Measurements from ENCODE around the gene CPB1.

DNA sequence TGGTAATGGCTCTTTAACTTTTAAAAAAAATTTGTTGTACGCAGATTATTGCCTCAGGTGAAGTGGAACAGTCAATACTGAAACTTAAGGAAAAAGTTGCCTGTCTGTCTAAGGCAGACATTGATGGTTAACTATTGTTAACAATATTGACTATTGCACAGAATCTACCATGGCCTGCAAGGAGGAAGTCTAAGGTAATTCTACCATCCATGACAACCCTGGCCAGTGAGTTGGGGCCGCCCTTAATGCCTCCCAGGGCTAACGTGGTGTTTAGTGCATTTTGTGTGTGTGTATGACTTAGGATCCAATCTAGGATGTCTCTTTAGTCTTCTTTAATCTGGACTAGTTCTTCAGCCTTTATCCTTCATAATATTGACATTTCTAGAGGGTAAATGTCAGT, 2.1 kb upstream of the CPB1 start:
- TF ChIP-seq, protein P1, sequence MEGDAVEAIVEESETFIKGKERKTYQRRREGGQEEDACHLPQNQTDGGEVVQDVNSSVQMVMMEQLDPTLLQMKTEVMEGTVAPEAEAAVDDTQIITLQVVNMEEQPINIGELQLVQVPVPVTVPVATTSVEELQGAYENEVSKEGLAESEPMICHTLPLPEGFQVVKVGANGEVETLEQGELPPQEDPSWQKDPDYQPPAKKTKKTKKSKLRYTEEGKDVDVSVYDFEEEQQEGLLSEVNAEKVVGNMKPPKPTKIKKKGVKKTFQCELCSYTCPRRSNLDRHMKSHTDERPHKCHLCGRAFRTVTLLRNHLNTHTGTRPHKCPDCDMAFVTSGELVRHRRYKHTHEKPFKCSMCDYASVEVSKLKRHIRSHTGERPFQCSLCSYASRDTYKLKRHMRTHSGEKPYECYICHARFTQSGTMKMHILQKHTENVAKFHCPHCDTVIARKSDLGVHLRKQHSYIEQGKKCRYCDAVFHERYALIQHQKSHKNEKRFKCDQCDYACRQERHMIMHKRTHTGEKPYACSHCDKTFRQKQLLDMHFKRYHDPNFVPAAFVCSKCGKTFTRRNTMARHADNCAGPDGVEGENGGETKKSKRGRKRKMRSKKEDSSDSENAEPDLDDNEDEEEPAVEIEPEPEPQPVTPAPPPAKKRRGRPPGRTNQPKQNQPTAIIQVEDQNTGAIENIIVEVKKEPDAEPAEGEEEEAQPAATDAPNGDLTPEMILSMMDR (IDR thresholded peaks at IDR 0.05): no peak
- no peak for TF ChIP-seq EP300 (IDR thresholded peaks at IDR 0.05)
- TF ChIP-seq POLR2AphosphoS5 (IDR thresholded peaks at IDR 0.05): no peak
